HCT116 (cell line): ENCODE results near the gene MRPL49. TPM values are rescaled to one million over a fixed set of nuclear protein-coding genes. Genes with fewer than 3 reads are reported as not detected.
A peak's percentile ranks its signal among the peaks of the same experiment; 100 is the strongest.

Source experiments
- ATAC-seq: fragments of 200-7000 bp; cut with Tn5 transposase; 2 replicates; pipeline ENCODE4 v1.9.1; 2020; ENCODE audit warnings: mild to moderate bottlenecking, moderate library complexity
- BruUV-seq: library from RNA; stranded (reverse); fragments of 400-500 nt; replicated peaks from 2 replicates; lab custom pipeline; 2021; lab: Mats Ljungman, UMichigan
- CTCF ChIA-PET: fragments of 300-600 bp; sonication (Branson Sonifier 250); formaldehyde crosslinking; loops from one replicate; lab custom pipeline; 2021; ENCODE audit warnings: antibody characterized with exemption; lab: Charles Lee
- POLR2A ChIA-PET: fragments of 300-600, 350-600 bp; sonication (Branson Sonifier 250); formaldehyde crosslinking; loops from one replicate; lab custom pipeline; 2021; ENCODE audit warnings: antibody characterized with exemption; lab: Charles Lee
- RAD21 ChIA-PET, 2 experiments: fragments of 300-600 bp; sonication (Branson Sonifier 250); formaldehyde crosslinking; loops; one replicate each; lab custom pipeline; 2023; ENCODE audit warnings: low total read pairs in 2 of 2; ENCODE audit not compliant: uncharacterized antibody in 2 of 2, unreplicated experiment in 2 of 2, low non-redundant PET in 1 of 2; lab: Charles Lee
- DNase-seq: peaks from one replicate; pipeline ENCODE4 v3.0.0-alpha.2; 2010; ENCODE audit warnings: low read depth, low spot score
- H2AFZ ChIP-seq: fragments of 200-600 bp; shearing (Covaris generic), sonication (generic); 2 replicates; pipeline ENCODE4 v1.6.1; 2017; ENCODE audit warnings: low read depth, mixed run types, mixed read lengths, antibody characterized with exemption, low read length; ENCODE audit not compliant: poor library complexity, severe bottlenecking
- H3K27ac ChIP-seq: 2 replicates; pipeline ENCODE4 v1.5.1; 2012; ENCODE audit warnings: low read depth, low read length
- H3K27me3 ChIP-seq: fragments of 200-600 bp; sonication (generic); 2 replicates; pipeline ENCODE4 v1.6.1; 2016; ENCODE audit warnings: mixed run types, low read length, mixed read lengths; ENCODE audit not compliant: insufficient read depth
- H3K36me3 ChIP-seq, 2 experiments: fragments of 200-500 bp in 1 of 2; fragments of 200-600 bp in 1 of 2; sonication (Bioruptor generic) in 1 of 2; sonication (generic) in 1 of 2; 2 replicates each; pipeline versions ENCODE4 v1.5.1 to v1.6.1; 2014 to 2016; ENCODE audit warnings: low read length in 2 of 2, inconsistent platforms in 1 of 2, mixed read lengths in 1 of 2, mixed run types in 1 of 2; ENCODE audit not compliant: insufficient read depth in 2 of 2, control insufficient read depth in 1 of 2
- H3K4me1 ChIP-seq, 2 experiments: fragments of 200-600 bp in 1 of 2; sonication (generic) in 1 of 2; 2 replicates each; pipeline versions ENCODE4 v1.5.1 to v1.6.1; 2012 to 2017; ENCODE audit warnings: low read length in 2 of 2, inconsistent platforms in 1 of 2, mild to moderate bottlenecking in 1 of 2, mixed read lengths in 1 of 2, mixed run types in 1 of 2, moderate library complexity in 1 of 2; ENCODE audit not compliant: insufficient read depth in 2 of 2, control insufficient read depth in 1 of 2
- H3K4me2 ChIP-seq: fragments of 200-600 bp; sonication (generic); 2 replicates; pipeline ENCODE4 v1.6.1; 2017; ENCODE audit warnings: mixed run types, low read length, mixed read lengths
- H3K4me3 ChIP-seq, 2 experiments: fragments of 200-600 bp in 1 of 2; sonication (generic) in 1 of 2; replicated peaks in 1 of 2; 2 replicates each; pipeline ENCODE4 v1.5.1; 2011 to 2016; ENCODE audit warnings: low read length in 2 of 2, control low read depth in 1 of 2, low read depth in 1 of 2, mild to moderate bottlenecking in 1 of 2, mixed read lengths in 1 of 2, mixed run types in 1 of 2
- H3K79me2 ChIP-seq: fragments of 200-600 bp; sonication (generic); 2 replicates; pipeline ENCODE4 v1.6.1; 2017; ENCODE audit warnings: mild to moderate bottlenecking, mixed run types, low read length, moderate library complexity, mixed read lengths; ENCODE audit not compliant: insufficient read depth
- H3K9ac ChIP-seq: fragments of 200-600 bp; sonication (generic); 2 replicates; pipeline ENCODE4 v1.6.1; 2016; ENCODE audit warnings: low read length, mixed read lengths
- H3K9me2 ChIP-seq: fragments of 200-600 bp; sonication (generic), shearing (Covaris generic); 2 replicates; pipeline ENCODE4 v1.6.1; 2017; ENCODE audit warnings: mixed run types, mild to moderate bottlenecking, moderate library complexity; ENCODE audit not compliant: insufficient read depth
- H3K9me3 ChIP-seq, 2 experiments: fragments of 200-500 bp in 1 of 2; fragments of 200-600 bp in 1 of 2; sonication (Bioruptor generic) in 1 of 2; sonication (generic) in 1 of 2; 2 replicates each; pipeline ENCODE4 v1.6.1; 2014 to 2017; ENCODE audit warnings: low read length in 2 of 2, mixed read lengths in 2 of 2, inconsistent platforms in 1 of 2, low read depth in 1 of 2, mild to moderate bottlenecking in 1 of 2, mixed run types in 1 of 2, moderate library complexity in 1 of 2; ENCODE audit not compliant: control insufficient read depth in 1 of 2, insufficient read depth in 1 of 2
- H4K20me1 ChIP-seq: fragments of 200-600 bp; sonication (generic), shearing (Covaris generic); 2 replicates; pipeline ENCODE4 v1.6.1; 2017; ENCODE audit warnings: mixed run types, mild to moderate bottlenecking, moderate library complexity; ENCODE audit not compliant: insufficient read depth
- CEBPB ChIP-seq: IDR thresholded peaks from 2 replicates; pipeline ENCODE4 v1.6.1; 2012; ENCODE audit warnings: low read depth
- ELF1 ChIP-seq: IDR thresholded peaks from 2 replicates; pipeline ENCODE4 v1.6.1; 2012; ENCODE audit warnings: low read depth, borderline replicate concordance
- EZH2 ChIP-seq: fragments of 200-600 bp; sonication (generic); IDR thresholded peaks from 2 replicates; pipeline ENCODE4 v1.6.1; 2017; ENCODE audit warnings: antibody characterized with exemption, mixed run types
- EZH2phosphoT487 ChIP-seq: fragments of 200-600 bp; IDR thresholded peaks from 2 replicates; pipeline ENCODE4 v1.6.1; 2018; ENCODE audit warnings: antibody characterized with exemption, borderline replicate concordance
- FOSL1 ChIP-seq: IDR thresholded peaks from 2 replicates; pipeline ENCODE4 v1.6.1; 2012; ENCODE audit warnings: low read depth
- JUND ChIP-seq: IDR thresholded peaks from 2 replicates; pipeline ENCODE4 v1.6.1; 2012
- POLR2AphosphoS5 ChIP-seq: IDR thresholded peaks from 2 replicates; pipeline ENCODE4 v1.6.1; 2011; ENCODE audit warnings: mild to moderate bottlenecking, low read depth, low read length, moderate library complexity
- RAD21 ChIP-seq: IDR thresholded peaks from 2 replicates; pipeline ENCODE4 v1.6.1; 2012; ENCODE audit warnings: low read depth, mild to moderate bottlenecking
- REST ChIP-seq: IDR thresholded peaks from 2 replicates; pipeline ENCODE4 v1.6.1; 2012; ENCODE audit warnings: low read depth
- SIN3A ChIP-seq: IDR thresholded peaks from 2 replicates; pipeline ENCODE4 v1.6.1; 2012; ENCODE audit warnings: low read depth
- SP1 ChIP-seq: IDR thresholded peaks from 2 replicates; pipeline ENCODE4 v1.6.1; 2012; ENCODE audit warnings: low read depth
- SRF ChIP-seq: IDR thresholded peaks from 2 replicates; pipeline ENCODE4 v1.6.1; 2012; ENCODE audit warnings: low read depth
- TCF7L2 ChIP-seq: IDR thresholded peaks from 2 replicates; pipeline ENCODE4 v1.7.0; 2011; ENCODE audit warnings: borderline replicate concordance, inconsistent platforms; ENCODE audit not compliant: insufficient read depth, insufficient read length; ENCODE audit errors: extremely low read depth
- YY1 ChIP-seq: IDR thresholded peaks from 2 replicates; pipeline ENCODE4 v1.6.1; 2011; ENCODE audit warnings: low read length, low read depth, moderate library complexity, mild to moderate bottlenecking; ENCODE audit not compliant: insufficient replicate concordance; ENCODE audit errors: extremely low read depth
- ZBTB33 ChIP-seq: IDR thresholded peaks from 2 replicates; pipeline ENCODE4 v1.6.1; 2011; ENCODE audit warnings: mild to moderate bottlenecking, low read length, moderate library complexity; ENCODE audit not compliant: insufficient replicate concordance; ENCODE audit errors: extremely low read depth
- ZFX ChIP-seq: fragments of 450-650 bp; IDR thresholded peaks from 2 replicates; pipeline ENCODE4 v1.6.1; 2017
- ZNF274 ChIP-seq: fragments of 200-500 bp; sonication (Bioruptor generic); IDR thresholded peaks from 2 replicates; pipeline ENCODE4 v1.6.1; 2014; ENCODE audit warnings: mild to moderate bottlenecking, low read depth, low read length, inconsistent platforms
- intact Hi-C: fragments of 100-400 bp; cut with micrococcal nuclease; formaldehyde crosslinking; loops from 2 replicates; pipeline ENCODE4 v1.10.0; 2022
- total RNA-seq: library from RNA; stranded (reverse); gene quantifications from one replicate; pipeline ENCODE4 v1.2.1, GENCODE V29; 2021; ENCODE audit not compliant: unreplicated experiment
- TF ChIP-seq, protein P1 (sequence below): IDR thresholded peaks from 2 replicates; pipeline ENCODE4 v1.6.1; 2012

MRPL49 gene
- total RNA-seq, 1 experiment from 2014 or later, result 77.5 TPM

DNA sequence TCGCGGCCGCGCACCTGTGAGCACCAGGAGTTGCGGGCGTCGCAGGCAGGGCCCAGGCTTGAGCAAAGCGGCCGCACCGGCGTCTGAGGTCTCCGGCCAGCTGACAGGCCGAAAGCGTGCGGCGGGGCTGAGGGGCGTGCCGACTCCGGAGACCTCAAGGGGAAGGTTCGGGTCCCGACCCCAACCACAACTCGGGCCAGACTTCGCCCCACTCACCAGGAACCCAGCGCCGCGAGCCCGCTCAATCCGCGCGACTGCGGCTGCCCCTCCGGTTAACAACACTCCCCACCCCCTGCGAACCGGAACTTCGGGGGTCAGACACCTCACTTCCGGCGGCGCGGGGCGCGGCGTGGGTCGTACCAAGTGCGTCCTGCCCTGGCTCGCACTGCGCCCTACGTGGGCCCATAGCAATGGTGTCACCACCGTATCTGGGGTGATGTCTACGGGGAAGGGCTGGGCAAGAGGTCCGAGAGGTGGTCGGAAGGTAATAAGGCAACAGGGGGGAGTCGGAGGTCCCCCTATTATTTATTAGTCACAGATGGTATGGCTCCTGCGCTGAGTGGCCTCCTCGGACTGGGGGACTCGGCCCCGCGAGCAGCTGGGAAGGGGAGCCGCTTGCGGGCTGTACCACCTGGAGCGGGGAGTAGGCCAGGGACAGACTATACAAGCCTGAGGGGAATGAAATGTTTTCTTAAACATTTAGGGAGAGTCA is 12.3 kb downstream of the MRPL49 start, which contains the start of gene SYVN1:
Gene SYVN1, minus strand, starts transcription at position 280 of the 712 bp plus-strand sequence. CDS start 918 bp downstream, outside the sequence.
- peak; percentile 75 for DNase-seq
- Histone ChIP-seq H3K9ac (peak within 1 kb of the TSS; percentile 89), H3K9me3 (no peaks in the 10 kb centered on the region), H3K9me2 (no peaks in the 10 kb centered on the region), H3K4me1 (peaks cover 9 to 28% of the 10 kb centered on the region in 2 experiments; a peak in 3 of 4 replicates), H3K27ac (peak within 1 kb of the TSS; percentile 89), H3K36me3 (peaks cover 14 to 29% of the 10 kb centered on the region in 2 experiments; a peak in 3 of 4 replicates), H3K79me2 (peaks cover 27% of the 10 kb centered on the region), H2AFZ (no peak within 1 kb of the TSS), H3K4me3 (peak within 1 kb of the TSS; percentile 81 to 98), H3K4me2 (peak within 1 kb of the TSS; percentile 95), H3K27me3 (no peaks in the 10 kb centered on the region), H4K20me1 (no peaks in the 10 kb centered on the region)
- ChIA-PET CTCF (interaction anchor here (1.2 to 2.6 kb wide), 6 partner anchors 10 to 46 kb away, joined by 3 to 9 read pairs (median 5); partner anchors contain the start of genes TM7SF2 and ZNHIT2), POLR2A (interaction anchor here (0.6 to 4.1 kb wide), 17 partner anchors 9 to 331 kb away, joined by 3 to 52 read pairs (median 4); partner anchors contain the start of genes CAPN1, FAU, MRPL49 and NEAT1), RAD21 (interaction anchor here (0.6 to 1.1 kb wide), 3 partner anchors 12 to 47 kb away, joined by 3 to 4 read pairs (median 3); partner anchors contain the start of genes CAPN1 (in 1 of the 2), FAU (in 1 of the 2) and MRPL49 (in 1 of the 2))
- BruUV-seq, result no TSS peak
- intact Hi-C loops, result loop anchor here (2.0 kb wide), 1 partner anchor 46 kb away; the partner anchor contains the start of gene CAPN1
- ATAC-seq, result peak; percentile 76
- TF ChIP-seq YY1 (peak; percentile 41), SRF (no peak), RAD21 (no peak), EZH2phosphoT487 (no peak), ZFX (peak; percentile 73; the same call in 1 of the 2 replicates), ELF1 (no peak), SIN3A (no peak), TCF7L2 (peak; percentile 61), JUND (no peak), EZH2 (no peak), ZNF274 (no peak), FOSL1 (no peak), CEBPB (no peak), SP1 (no peak), ZBTB33 (peak; percentile 43), POLR2AphosphoS5 (peak; percentile 73), REST (no peak)
- TF ChIP-seq, protein P1, sequence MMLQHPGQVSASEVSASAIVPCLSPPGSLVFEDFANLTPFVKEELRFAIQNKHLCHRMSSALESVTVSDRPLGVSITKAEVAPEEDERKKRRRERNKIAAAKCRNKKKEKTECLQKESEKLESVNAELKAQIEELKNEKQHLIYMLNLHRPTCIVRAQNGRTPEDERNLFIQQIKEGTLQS, result no peak
